ENCODE data around the gene PARVB.

Gene PARVB

GRCh38 chr22:44188986-44189630 is 165.0 kb downstream of the PARVB start:
- no peak for DNase-seq

- no peak for DNase-seq
Measured at GRCh38 chr22:44190381-44190976, 166.4 kb downstream of the PARVB start.

- DNase-seq, result peak; percentile 43
Measured at GRCh38 chr22:44191036-44191454, 166.9 kb downstream of the PARVB start.

DNA sequence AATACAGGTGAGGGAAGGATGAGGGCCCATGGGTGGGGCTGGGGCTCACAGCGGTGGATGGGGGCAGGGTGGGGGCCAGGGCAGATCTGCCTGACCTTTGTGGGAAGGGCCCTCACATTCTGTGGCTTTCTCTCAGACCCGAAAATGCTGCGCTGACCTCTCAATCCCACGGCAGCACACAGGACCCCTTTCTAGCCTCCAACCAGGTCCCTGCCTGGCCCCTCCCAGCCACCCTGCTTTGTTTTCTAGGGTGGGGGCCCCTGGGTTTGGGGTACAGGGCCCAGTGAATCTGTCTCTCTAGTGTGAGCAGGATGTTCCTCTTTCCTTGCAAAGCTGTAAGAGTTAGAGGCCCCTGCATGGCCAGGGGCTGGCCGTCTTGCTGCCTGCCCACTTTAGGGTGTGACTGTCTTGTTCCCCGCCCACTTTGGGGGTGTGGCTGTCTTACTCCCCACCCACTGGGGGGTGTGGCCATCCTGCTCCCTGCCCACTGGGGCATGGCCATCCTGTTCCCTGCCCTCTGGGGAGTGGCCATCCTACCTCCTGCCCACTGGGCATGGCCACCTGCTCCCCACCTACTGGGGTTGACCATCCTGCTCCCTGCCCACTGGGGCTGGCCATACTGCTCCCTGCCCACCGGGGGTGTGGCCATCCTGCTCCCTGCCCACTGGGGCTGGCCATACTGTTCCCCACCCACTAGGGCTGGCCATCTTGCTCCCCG is 168.2 kb downstream of the PARVB start:
- DNase-seq, result peak; percentile 70

GRCh38 chr22:44192816-44193534 is 168.9 kb downstream of the PARVB start:
- DNase-seq, result no peak

- DNase-seq, result no peak
Measured at GRCh38 chr22:44193535-44193891, 169.4 kb downstream of the PARVB start.

DNA sequence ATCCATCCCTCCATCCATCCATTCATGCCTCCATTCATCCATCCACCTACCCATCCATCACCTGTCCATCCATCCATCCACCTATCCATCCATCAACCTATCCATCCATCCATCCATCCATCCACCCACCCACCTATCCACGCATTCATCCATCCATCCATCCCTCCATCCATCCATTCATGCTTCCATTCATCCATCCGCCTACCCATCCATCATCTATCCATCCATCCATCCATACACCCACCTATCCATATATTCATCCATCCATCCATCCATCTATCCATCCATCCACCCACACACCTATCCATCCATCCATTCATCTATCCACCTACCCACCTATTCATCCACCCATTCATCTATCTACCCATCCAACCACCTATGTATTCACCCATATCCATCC is 170.5 kb downstream of the PARVB start:
- no peak for DNase-seq

- DNase-seq, result no peak
Measured at GRCh38 chr22:44195189-44195871, 171.2 kb downstream of the PARVB start.

DNA sequence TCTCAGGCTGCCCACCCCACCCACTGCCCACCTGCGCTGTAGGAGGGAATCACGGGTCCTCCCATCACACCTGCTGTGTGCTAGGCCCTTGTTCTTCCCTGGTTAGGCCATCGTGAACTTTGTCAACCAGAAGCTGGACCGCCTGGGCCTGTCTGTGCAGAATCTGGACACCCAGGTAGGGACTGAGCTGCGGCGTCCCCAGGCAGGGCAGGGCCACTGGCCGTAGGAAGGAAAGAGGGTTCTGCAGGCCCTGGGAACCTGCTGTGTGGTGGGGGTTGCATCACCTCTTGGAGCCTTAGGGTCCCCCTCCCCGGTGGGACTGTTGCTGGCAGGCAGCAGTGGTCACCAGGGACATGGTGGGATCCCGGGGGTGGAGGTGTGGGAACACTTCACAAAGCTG is 172.1 kb downstream of the PARVB start:
- DNase-seq, result no peak

GRCh38 chr22:44196731-44197131 is 172.6 kb downstream of the PARVB start:
- no peak for DNase-seq

- DNase-seq, result no peak
Measured at GRCh38 chr22:44197271-44197670, 173.2 kb downstream of the PARVB start.

- DNase-seq, result no peak
Measured at GRCh38 chr22:44199164-44199563, 175.1 kb downstream of the PARVB start.

- no peak for DNase-seq
Measured at GRCh38 chr22:44199866-44200265, 175.8 kb downstream of the PARVB start.

GRCh38 chr22:44200451-44200850 is 176.3 kb downstream of the PARVB start:
- DNase-seq, result no peak

DNA sequence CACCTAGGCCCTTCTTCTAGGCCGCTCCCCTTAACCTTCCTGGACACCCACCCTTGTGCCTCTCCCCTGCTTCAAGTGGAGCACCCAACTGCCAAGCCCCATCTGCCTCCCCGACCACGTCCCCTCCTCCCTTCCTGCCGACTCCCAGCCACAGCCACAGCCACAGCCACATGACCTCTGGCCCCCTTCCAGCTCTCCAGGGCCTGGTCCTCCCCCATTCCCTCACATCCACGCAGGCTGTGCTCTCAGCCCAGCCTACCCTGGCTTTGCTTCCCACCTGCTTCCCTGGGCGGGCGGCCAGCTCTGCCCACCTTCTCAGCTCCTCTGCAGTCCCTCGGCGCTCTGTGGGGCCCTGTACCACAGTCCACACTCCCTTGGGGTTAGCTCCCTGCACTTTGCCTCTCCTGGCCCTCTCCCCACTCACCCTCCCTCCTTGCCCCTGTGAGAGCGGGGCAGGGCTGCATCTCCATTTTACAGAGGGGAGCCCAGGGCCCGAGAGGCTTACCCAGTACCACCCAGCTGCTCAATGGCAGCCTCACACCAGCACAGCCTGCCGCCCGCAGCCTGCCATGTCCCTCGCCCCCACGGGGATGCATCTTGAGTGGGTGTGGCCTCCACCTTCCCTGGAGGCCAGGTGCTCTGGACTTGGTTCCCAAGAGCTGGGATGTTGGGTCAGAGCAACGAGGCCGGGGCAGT is 176.9 kb downstream of the PARVB start:
- no peak for DNase-seq

DNA sequence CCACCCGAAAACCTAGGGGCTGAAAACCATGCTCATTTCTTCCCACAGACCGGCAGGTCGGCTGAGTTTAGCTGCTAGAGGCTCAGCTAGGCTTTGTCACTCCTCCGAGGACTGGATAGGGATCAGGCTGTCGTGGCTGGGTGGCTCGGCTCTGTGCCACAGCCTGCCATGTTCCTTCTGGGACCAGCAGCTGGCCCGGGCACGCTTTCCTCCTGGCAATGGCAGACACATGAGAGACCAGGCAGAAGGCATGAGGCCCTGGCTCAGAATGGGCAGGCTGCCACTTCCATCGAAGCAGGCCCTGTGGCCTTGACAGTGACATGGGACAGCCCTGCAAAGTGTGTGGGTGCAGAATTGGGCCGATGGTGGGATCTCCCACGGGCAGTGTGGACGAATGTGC is 177.6 kb downstream of the PARVB start:
- no peak for DNase-seq

DNA sequence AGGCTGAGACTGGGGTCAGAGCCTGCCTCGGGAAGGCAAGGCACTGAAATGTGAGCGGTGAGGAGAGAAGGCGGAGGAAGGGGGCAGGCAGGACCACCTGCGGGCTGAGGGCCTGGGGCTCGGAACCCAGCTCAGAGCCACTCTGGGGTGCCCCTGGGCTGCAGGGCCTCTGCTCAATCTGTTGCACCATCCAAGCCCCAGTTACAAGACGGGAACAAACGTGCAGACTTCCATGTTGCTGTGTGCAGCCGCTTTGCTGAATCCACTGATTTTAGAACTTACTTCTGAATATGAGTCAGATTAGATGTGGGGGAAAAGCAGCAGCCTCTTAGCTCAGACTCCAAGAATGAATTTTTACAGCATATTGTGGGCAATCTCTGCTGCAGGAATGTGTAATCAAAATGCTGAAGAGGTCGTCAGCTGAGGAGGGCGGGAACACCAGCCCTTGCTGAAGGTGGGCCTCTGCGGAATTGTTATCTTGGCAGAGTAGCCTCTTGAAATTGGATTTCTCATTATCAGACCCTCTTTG is 178.2 kb downstream of the PARVB start:
- no peak for DNase-seq

DNA sequence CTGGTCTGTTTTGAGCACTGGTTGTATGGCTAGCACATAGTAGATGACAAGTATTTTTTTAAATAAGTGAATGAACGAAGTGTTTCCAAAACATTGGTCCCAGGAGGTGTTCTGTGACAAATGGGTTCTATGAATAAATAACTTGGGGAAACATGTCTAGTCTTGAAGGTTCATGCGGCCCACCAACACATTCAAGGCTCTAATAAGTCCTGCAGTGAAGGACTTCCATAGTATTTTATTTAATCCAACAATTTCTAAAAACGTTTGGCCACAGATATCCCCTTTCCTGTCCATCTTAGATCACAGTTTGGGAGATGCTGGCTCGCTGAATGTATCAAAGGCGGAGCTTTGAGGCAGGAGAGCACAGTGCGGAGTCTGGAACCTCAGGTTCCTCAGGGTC is 179.1 kb downstream of the PARVB start:
- DNase-seq, result no peak

DNA sequence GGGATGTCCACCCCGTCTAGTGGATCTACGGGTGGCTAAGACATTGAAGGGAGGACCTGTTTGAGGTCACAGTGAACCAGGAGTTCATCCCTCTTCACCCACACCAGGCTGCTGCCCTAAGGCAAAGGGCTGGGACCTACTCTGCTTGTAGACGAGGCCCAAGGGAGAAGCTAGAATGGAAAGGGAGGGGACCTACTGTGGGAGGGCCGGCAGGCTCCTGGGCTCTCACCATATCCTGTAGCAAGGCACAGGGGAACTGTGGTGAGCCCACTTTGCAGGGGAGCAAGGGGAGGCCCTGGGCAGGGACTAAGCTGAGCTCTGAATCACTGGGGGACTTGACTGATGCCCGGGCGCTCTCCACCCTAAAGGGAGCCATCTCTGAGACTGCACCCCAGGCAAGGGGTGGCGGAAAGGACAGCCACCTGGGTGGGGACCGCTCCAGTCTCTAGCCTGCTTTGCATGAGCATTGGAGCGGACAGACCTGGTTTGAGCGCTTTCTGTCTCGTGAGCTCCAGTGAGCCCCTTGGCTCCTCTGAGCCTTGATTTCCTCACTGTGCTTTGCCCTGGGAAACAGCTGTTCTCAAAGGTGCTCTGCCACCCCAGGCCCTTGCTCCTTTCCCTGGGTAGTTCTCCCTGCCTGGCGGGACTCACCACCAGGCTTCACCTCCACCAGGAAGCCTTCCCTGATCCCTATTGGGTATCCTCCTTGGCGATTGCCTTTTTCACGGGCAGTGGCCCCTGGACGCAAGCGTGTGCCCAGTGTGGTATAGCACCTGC is 180.8 kb downstream of the PARVB start:
- no peak for DNase-seq

DNA sequence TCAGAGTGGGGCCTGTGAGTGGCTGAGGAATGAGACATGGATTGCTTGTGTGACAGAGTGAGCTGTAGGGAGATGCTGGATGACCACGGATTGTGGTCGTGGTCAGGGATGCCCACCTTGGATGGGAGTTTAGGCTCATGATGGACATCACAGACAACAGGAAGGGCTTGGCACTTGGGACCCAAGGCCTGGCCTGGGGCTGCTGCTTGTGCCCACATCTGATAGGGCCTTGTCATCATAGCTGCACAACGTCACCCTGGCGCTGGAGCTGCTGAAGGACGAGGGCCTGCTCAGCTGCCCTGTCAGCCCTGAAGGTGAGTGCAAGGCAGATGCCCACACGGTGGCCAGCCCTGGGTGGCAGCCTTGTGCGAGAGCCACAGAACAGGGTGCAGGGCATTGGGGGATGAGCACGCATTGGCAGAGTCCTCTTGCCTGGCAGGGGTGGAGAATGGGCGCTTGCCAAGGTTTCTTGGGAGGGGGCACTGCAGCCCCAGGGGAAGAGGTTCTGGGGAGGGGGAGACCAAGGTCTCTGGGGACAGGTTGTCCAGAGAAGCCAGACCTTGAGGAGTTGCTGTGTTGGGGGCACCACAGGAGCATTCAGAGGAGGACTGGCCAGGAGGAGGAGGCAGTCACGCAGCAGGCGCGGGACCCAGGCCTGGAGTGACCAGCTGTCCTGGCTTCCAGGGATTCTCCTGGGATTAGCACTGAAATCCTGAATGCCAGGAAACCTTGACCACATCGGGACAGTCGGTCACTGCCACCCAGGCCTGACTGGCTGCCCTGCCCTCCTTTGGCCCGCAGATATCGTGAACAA is 181.6 kb downstream of the PARVB start:
- DNase-seq, result no peak

DNA sequence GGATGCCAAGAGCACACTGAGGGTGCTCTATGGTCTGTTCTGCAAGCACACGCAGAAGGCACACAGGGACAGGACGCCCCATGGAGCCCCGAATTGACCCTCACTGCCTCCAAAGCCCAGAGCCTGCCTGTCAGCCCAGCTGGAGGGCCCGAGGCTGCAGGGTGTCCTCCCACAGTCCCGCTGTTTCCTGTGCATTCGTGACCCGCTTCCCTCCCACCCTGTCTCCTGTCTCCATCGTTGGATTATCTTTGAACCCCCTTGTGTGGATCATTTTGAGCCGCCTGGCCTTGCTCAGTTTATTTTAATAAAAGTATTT is 182.2 kb downstream of the PARVB start:
- DNase-seq, result no peak

Measured in CD4-positive, alpha-beta T cell treated with Interferon gamma for 1 hour (primary cell).